ENCODE measurements around the gene GIMAP8. TPM values are rescaled to one million over a fixed set of nuclear protein-coding genes. Genes with fewer than 3 reads are reported as not detected.

The GIMAP8 gene
- total RNA-seq, 1 experiment from 2014 or later, result not detected

- H4K8ac ChIP-seq (replicated peaks; ENCODE audit: insufficient read length, low read depth, low read length), result no peak overlapping the region
- peaks cover 39% of the 10 kb centered on the region for H3K27me3 Mint-ChIP-seq (ENCODE audit: low read depth)
- H3K27ac Mint-ChIP-seq, result no peak overlapping the region
- H3K27me3 ChIP-seq (ENCODE audit: insufficient read depth, low read length), result no peaks in the 10 kb centered on the region
- H3K4me1 Mint-ChIP-seq, result no peaks in the 10 kb centered on the region
- H3K36me3 Mint-ChIP-seq (ENCODE audit: insufficient read depth in 1 of 3, low read depth in 3 of 3), result no peaks in the 10 kb centered on the region
- H3T11ph ChIP-seq (ENCODE audit: low read length), result no peak overlapping the region
- no peak overlapping the region for H3K4me2 ChIP-seq (ENCODE audit: insufficient read depth, insufficient read length, low read length)
- H2AFZ ChIP-seq (ENCODE audit: low read length), result no peak overlapping the region
- H3K4me1 ChIP-seq (ENCODE audit: insufficient read depth, low read length), result no peaks in the 10 kb centered on the region
- H3K9ac ChIP-seq (ENCODE audit: extremely low read depth, insufficient read length, low read length), result no peak overlapping the region
- no peaks in the 10 kb centered on the region for H3K79me1 ChIP-seq (ENCODE audit: insufficient read depth, low read depth, low read length, poor library complexity, severe bottlenecking)
- no peaks in the 10 kb centered on the region for H4K20me1 ChIP-seq (ENCODE audit: control insufficient read depth, insufficient read depth, insufficient read length)
- H2BK120ac ChIP-seq (ENCODE audit: low read depth, low read length, poor library complexity, severe bottlenecking), result no peak overlapping the region
- no CpG with 5 or more reads among the region's 4 CpGs for WGBS (ENCODE audit: extremely low coverage, insufficient read length, low lambda C conversion rate)
- no peak overlapping the region for H2BK5ac ChIP-seq (ENCODE audit: insufficient read length, low read length)
- no peak overlapping the region for H4K91ac ChIP-seq (ENCODE audit: insufficient read length, low read depth, low read length)
- H3K9me3 Mint-ChIP-seq, result no peaks in the 10 kb centered on the region; a peak in 1 of 5 replicates
- no peak overlapping the region for H3K4me3 Mint-ChIP-seq
- no peaks in the 10 kb centered on the region for H3K23me2 ChIP-seq (ENCODE audit: insufficient read length, low read depth, low read length, poor library complexity, severe bottlenecking)
- H2AK5ac ChIP-seq (ENCODE audit: insufficient read length, low read length), result no peak overlapping the region
- no peak overlapping the region for H3K27ac ChIP-seq (ENCODE audit: insufficient read length, low read depth, low read length)
- H3K14ac ChIP-seq (ENCODE audit: insufficient read depth, low read length), result no peak overlapping the region
- H3K56ac ChIP-seq (ENCODE audit: insufficient read length, low read depth, low read length), result no peak overlapping the region
- H4K5ac ChIP-seq (ENCODE audit: insufficient read length, low read depth, low read length), result no peak overlapping the region
- no peaks in the 10 kb centered on the region for H3K9me3 ChIP-seq (ENCODE audit: control insufficient read depth, low read depth, low read length)
- no peak overlapping the region for H2BK20ac ChIP-seq (ENCODE audit: low read depth, low read length, poor library complexity, severe bottlenecking)
- no peak overlapping the region for H3K4ac ChIP-seq (ENCODE audit: low read depth, low read length)
- no peaks in the 10 kb centered on the region for H3K79me2 ChIP-seq (ENCODE audit: insufficient read depth, low read length)
- H2BK15ac ChIP-seq (ENCODE audit: low read depth, low read length), result no peak overlapping the region
- TF ChIP-seq, protein P1, sequence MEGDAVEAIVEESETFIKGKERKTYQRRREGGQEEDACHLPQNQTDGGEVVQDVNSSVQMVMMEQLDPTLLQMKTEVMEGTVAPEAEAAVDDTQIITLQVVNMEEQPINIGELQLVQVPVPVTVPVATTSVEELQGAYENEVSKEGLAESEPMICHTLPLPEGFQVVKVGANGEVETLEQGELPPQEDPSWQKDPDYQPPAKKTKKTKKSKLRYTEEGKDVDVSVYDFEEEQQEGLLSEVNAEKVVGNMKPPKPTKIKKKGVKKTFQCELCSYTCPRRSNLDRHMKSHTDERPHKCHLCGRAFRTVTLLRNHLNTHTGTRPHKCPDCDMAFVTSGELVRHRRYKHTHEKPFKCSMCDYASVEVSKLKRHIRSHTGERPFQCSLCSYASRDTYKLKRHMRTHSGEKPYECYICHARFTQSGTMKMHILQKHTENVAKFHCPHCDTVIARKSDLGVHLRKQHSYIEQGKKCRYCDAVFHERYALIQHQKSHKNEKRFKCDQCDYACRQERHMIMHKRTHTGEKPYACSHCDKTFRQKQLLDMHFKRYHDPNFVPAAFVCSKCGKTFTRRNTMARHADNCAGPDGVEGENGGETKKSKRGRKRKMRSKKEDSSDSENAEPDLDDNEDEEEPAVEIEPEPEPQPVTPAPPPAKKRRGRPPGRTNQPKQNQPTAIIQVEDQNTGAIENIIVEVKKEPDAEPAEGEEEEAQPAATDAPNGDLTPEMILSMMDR (conservative IDR thresholded peaks at IDR 0.05), result no peak
- DNase-seq, result no peak
- no peak overlapping the region for H3K23ac ChIP-seq (ENCODE audit: insufficient read length, low read depth, low read length)
- no peak overlapping the region for H3K18ac ChIP-seq (ENCODE audit: insufficient read length, low read depth, low read length)
- no peak overlapping the region for H2BK12ac ChIP-seq (ENCODE audit: insufficient read length, low read depth, low read length)
Observed at GRCh38 chr7:150507947-150508602, 57.6 kb downstream of the GIMAP8 start.

All from H9 (cell line).